NCI-H510A treated with DMSO at 0.1 percent for 48 hours (cell line): ENCODE results near the gene CUL4A.
"Not testable (repeated sequence)": the region's sequence is repeated elsewhere in the genome, so short reads cannot be mapped to it uniquely, and the experiment has no call there.

Experiments used
- DNase-seq: peaks from one replicate; lab custom pipeline; 2025; lab: John Stamatoyannopoulos, UW

Gene CUL4A

DNA sequence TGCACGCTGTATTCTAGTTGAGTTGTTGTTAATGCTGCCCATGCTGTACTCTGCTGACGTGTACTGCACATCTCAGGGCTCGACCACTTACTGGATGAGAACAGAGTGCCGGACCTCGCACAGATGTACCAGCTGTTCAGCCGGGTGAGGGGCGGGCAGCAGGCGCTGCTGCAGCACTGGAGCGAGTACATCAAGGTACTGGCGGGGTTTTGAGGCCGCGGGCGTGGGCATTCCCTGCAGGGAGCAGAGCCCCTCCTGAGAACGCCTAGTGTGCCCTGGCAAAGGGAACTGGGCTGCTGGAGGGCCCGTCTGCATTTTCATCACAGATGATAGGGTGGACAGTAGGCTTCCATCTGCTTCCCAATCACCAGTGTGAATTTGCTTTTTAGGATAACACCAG lies 29.9 kb downstream of the CUL4A start:
- no peak for DNase-seq

GRCh38 chr13:113239986-113240385 lies 30.6 kb downstream of the CUL4A start:
- DNase-seq = no peak

DNA sequence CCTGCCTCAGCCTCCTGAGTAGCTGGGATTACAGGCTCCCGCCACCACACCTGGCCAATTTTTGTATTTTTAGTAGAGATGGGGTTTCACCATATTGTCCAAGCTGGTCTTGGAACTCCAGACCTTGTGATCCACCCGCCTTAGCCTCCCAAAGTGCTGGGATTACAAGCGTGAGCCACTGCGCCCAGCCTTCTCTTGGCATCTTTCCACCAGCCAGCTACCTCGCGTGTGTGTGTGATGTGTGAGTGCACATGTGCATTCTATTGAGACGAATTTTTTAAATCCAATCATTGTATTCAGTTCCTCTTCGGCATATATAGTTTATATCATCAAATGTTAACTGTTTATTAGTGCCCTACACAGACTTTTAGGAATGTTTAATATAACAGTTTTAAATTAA lies 32.2 kb downstream of the CUL4A start:
- DNase-seq = not testable (repeated sequence)

GRCh38 chr13:113243847-113244246 lies 34.4 kb downstream of the CUL4A start:
- DNase-seq = no peak

- no peak for DNase-seq
Measured at GRCh38 chr13:113245849-113246796, 36.7 kb downstream of the CUL4A start.

- DNase-seq = no peak
Measured at GRCh38 chr13:113252516-113253095, 43.2 kb downstream of the CUL4A start.

- DNase-seq = not testable (repeated sequence)
Measured at GRCh38 chr13:113257908-113258307, 48.5 kb downstream of the CUL4A start.

DNA sequence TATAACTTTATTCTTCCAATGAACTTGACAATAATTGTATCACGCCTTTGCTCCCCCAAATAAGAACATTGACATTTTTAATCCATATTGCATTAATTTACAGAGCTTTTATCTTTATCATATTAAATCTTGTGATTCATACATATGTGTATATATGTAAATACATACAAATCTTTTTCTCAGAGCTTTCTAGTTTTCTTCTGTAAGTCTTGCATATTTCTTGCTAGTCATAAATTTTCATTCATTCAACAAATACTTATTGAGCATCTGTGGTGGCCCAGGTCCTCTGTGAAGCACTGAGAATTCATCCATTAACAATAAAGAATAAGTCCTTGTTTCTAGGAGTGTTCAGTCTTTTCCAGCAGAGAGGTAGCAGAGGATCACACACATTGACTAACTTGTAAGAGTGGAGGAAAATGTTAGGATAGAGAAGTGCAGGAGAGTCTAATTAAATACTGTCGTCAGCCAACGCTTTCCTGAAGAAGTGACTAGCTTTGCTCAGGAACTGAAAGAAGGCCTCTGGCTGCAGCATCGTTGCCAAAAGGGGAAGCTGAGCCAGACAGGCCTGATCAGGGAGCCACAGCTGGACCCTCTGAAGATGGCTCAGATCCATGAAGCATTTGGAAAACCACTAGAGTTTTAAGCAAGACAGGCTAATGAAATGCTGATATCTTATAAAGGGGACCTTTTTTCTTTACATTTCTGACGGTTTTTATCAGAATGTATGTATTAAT lies 49.1 kb downstream of the CUL4A start:
- no peak for DNase-seq

- DNase-seq = no peak
Measured at GRCh38 chr13:113260996-113261395, 51.6 kb downstream of the CUL4A start.

GRCh38 chr13:113263016-113263415 lies 53.6 kb downstream of the CUL4A start:
- not testable (repeated sequence) for DNase-seq

GRCh38 chr13:113267642-113268405 lies 58.4 kb downstream of the CUL4A start:
- no peak for DNase-seq

- no peak for DNase-seq
Measured at GRCh38 chr13:113272031-113272430, 62.6 kb downstream of the CUL4A start.

DNA sequence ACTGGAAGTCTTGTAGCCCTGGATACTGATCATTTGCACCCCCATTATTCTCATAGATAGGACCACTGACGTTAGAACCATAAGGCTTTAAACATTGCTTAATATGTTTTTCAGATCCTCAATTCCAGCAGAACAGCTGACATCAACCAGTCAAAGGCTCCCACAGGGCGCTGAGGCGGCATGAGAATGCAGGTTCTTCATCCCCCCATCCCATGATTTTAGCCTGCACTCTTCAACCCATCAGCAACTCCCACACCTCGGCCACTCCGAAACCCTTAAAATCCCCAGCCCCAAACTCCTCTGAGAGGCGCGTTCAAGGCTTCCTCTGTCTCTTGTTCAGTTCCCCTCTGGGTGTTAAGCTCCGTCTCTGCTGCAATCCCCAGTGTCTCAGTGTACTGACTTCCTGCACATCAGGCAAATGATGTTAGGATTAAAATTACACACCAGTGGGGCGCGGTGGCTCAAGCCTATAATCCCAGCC lies 63.3 kb downstream of the CUL4A start:
- no peak for DNase-seq

DNA sequence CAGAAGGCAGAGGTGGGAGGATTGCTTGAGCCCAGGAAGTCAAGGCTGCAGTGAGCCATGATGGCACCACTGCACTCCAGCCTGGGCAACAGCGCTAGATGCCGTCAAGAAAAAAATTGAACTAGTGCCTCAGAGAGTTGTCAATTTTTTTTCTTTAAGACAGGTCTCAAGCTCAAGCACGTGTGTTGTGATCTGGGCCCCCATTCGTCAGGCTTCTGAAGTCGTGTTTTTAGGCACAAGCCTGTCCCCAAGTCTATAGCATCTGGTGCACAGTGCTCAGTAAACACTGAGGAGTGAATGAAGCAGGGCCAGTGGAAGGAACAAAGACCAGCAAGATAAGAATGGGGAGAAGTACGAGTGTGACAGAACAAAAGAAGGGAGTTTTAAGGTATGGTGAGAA lies 63.9 kb downstream of the CUL4A start:
- no peak for DNase-seq

GRCh38 chr13:113273851-113274590 lies 64.6 kb downstream of the CUL4A start:
- DNase-seq = no peak

DNA sequence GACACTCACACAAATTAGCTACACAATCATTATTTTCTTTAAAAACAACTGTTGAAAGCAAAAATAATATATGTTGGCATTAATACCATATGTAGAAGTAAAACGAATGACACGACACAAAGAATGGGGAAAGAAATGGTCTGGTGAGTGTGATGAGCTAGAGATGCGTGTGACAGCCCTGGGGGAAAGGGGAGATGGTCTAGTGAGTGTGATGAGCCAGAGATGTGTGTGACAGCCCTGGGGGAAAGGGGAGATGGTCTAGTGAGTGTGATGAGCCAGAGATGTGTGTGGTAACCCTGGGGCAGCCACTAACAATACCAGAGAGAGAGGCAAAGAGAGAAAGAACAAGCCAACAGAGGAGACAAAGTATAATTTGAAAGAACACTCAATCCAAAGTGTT lies 65.3 kb downstream of the CUL4A start:
- DNase-seq = no peak

GRCh38 chr13:113275387-113275786 lies 66.0 kb downstream of the CUL4A start:
- peak; percentile 16 for DNase-seq

DNA sequence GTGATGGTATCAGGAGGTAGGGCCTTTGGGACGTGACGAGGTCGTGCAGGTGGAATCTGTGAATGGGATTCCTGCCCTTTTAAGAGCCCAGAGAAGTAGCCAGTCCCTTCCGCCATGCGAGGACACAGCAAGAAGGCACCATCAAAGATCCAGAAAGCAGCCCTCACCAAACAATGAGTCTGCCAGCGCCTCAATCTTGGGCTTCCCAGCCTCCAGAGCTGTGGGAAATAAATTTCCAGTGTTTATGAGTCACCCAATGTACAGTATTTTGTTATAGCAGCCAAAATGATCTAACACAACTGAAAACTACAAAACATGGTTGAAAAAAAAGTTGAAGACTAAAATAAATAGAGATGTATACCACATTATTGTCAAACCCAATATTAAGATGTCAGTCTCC lies 70.7 kb downstream of the CUL4A start:
- DNase-seq = no peak

GRCh38 chr13:113283904-113284303 lies 74.5 kb downstream of the CUL4A start:
- DNase-seq = no peak

DNA sequence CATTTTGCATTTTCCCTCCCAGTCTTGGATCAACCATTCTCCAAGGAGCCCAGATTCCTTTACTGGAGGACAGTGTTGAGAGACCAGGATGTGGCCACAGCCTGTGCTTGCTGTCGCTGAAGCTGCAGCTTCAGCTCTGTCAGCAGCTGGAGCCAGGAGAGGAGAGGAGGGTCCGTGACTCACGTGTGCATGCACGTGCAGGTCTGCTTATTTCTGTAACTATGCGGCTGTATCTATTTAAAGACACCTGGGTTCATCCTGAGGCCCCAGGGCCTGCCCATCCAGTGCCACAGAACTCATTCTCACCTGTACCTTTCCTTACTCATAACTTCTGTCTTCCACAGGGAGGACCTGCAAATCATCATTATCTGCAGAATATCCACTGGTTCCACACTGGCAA lies 79.5 kb downstream of the CUL4A start:
- no peak for DNase-seq

DNA sequence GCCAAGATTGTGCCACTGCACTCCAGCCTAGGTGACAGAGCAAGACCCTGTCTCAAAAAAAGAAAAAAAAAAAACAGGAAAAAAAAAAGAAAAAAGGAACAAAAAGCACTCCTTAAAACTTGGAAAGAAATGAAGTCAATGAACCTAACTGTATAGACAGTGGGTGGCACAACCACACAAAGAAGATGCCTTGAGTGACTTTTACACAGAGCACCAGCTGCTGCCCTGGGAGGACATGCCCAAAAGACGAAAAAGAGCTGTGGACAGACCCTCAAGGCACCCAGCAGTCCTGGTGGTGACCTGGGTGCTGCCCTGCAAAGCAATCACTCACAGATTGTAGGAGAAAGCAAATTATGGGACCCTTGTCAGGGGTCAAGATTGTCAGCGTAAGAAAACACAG lies 81.7 kb downstream of the CUL4A start:
- DNase-seq = no peak
